Body of pancreas (tissue), 4 donors: ENCODE measurements around the gene NAXE.

Experiments used
- CTCF ChIP-seq, 7 experiments: fragments of 450-650 bp in 4 of 7; fragments of 200-600 bp in 3 of 7; sonication (generic) in 3 of 7; IDR thresholded peaks; one replicate each; pipeline ENCODE4 v1.5.1; 2016 to 2019; ENCODE audit warnings: antibody characterized with exemption in 7 of 7
- POLR2A ChIP-seq, 3 donors: fragments of 450-650 bp; IDR thresholded peaks; one replicate each; pipeline ENCODE4 v1.6.1; 2016; ENCODE audit warnings: antibody characterized with exemption in 3 of 3, mild to moderate bottlenecking in 2 of 3

- TF ChIP-seq CTCF (IDR thresholded peaks at IDR 0.05) (no peak), POLR2A (IDR thresholded peaks at IDR 0.05) (no peak)
Measured at GRCh38 chr1:156582388-156583017, 9.1 kb upstream of the NAXE start.
